ENCODE measurements around the gene STXBP2. TPM values are rescaled to one million over a fixed set of nuclear protein-coding genes. Genes with fewer than 3 reads are reported as not detected.

Gene STXBP2
- total and polyA plus RNA-seq, 2 experiments from 2014 or later: 58.6 to 142 TPM

GRCh38 chr19:7617172-7617571 lies 19.7 kb upstream of the STXBP2 start:
- Histone ChIP-seq H3K27ac (no peak overlapping the region), H3K9me3 (ENCODE audit: low read depth) (no peaks in the 10 kb centered on the region), H4K20me1 (ENCODE audit: insufficient read depth, poor library complexity, severe bottlenecking) (peaks cover 3% of the 10 kb centered on the region), H3K4me1 (ENCODE audit: insufficient read depth) (no peaks in the 10 kb centered on the region), H3K4me2 (no peak overlapping the region), H2AFZ (no peak overlapping the region), H3K27me3 (no peaks in the 10 kb centered on the region), H3K79me2 (no peaks in the 10 kb centered on the region), H3K4me3 (no peak overlapping the region), H3K9me2 (replicated peaks; ENCODE audit: insufficient read depth) (no peaks in the 10 kb centered on the region), H3K36me3 (replicated peaks; ENCODE audit: insufficient read depth, low read depth) (no peaks in the 10 kb centered on the region)
- TF ChIP-seq EZH2 (IDR thresholded peaks at IDR 0.05; ENCODE audit: borderline replicate concordance): no peak
- no peak for TF ChIP-seq CTCF (IDR thresholded peaks at IDR 0.05; ENCODE audit: poor library complexity)
- TF ChIP-seq EZH2phosphoT487 (IDR thresholded peaks at IDR 0.05; ENCODE audit: low read depth, severe bottlenecking, unreplicated experiment): no peak
- no peak for DNase-seq (ENCODE audit: low spot score)
- 99% methylated on average over 10 of the region's 12 CpGs for WGBS (ENCODE audit: low lambda C conversion rate, missing lambda C conversion rate)

GRCh38 chr19:7617735-7618134 lies 19.2 kb upstream of the STXBP2 start:
- Histone ChIP-seq H2AFZ (no peak overlapping the region), H4K20me1 (ENCODE audit: insufficient read depth, poor library complexity, severe bottlenecking) (peaks cover 1% of the 10 kb centered on the region), H3K36me3 (replicated peaks; ENCODE audit: insufficient read depth, low read depth) (no peaks in the 10 kb centered on the region), H3K27me3 (no peaks in the 10 kb centered on the region), H3K4me1 (ENCODE audit: insufficient read depth) (no peaks in the 10 kb centered on the region), H3K9me2 (replicated peaks; ENCODE audit: insufficient read depth) (no peaks in the 10 kb centered on the region), H3K4me2 (no peak overlapping the region), H3K9me3 (ENCODE audit: low read depth) (no peaks in the 10 kb centered on the region), H3K27ac (no peak overlapping the region), H3K79me2 (no peaks in the 10 kb centered on the region), H3K4me3 (no peak overlapping the region)
- WGBS (ENCODE audit: low lambda C conversion rate, missing lambda C conversion rate): 97% methylated on average over 22 of the region's 28 CpGs
- TF ChIP-seq EZH2 (IDR thresholded peaks at IDR 0.05; ENCODE audit: borderline replicate concordance) (no peak), CTCF (IDR thresholded peaks at IDR 0.05; ENCODE audit: poor library complexity) (no peak), EZH2phosphoT487 (IDR thresholded peaks at IDR 0.05; ENCODE audit: low read depth, severe bottlenecking, unreplicated experiment) (no peak)
- DNase-seq (ENCODE audit: low spot score): no peak

- no peak overlapping the region for H3K4me2 ChIP-seq
- no peaks in the 10 kb centered on the region for H3K9me3 ChIP-seq (ENCODE audit: low read depth)
- H3K36me3 ChIP-seq (replicated peaks; ENCODE audit: insufficient read depth, low read depth): no peaks in the 10 kb centered on the region
- H3K79me2 ChIP-seq: no peaks in the 10 kb centered on the region
- no peak overlapping the region for H3K4me3 ChIP-seq
- no peaks in the 10 kb centered on the region for H3K9me2 ChIP-seq (replicated peaks; ENCODE audit: insufficient read depth)
- H3K27ac ChIP-seq: peak overlapping the region; percentile 47
- no peak for TF ChIP-seq CTCF (IDR thresholded peaks at IDR 0.05; ENCODE audit: poor library complexity)
- WGBS (ENCODE audit: low lambda C conversion rate, missing lambda C conversion rate): 75% methylated on average over 4 of the region's 4 CpGs
- no peak overlapping the region for H2AFZ ChIP-seq
- peak; percentile 45 for DNase-seq (ENCODE audit: low spot score)
- H3K27me3 ChIP-seq: no peaks in the 10 kb centered on the region
- H3K4me1 ChIP-seq (ENCODE audit: insufficient read depth): no peaks in the 10 kb centered on the region
- H4K20me1 ChIP-seq (ENCODE audit: insufficient read depth, poor library complexity, severe bottlenecking): no peaks in the 10 kb centered on the region
Measured at GRCh38 chr19:7618348-7618747, 18.6 kb upstream of the STXBP2 start.
